OCI-LY7 (cell line): ENCODE measurements around the gene DHX15.

Experiments
- CTCF ChIP-seq: fragments of 200-600 bp; sonication (generic); conservative IDR thresholded peaks from 2 replicates; pipeline ENCODE4 v1.5.1; 2014; ENCODE audit warnings: mild to moderate bottlenecking, antibody characterized with exemption, low read length, moderate library complexity, mixed read lengths
- EZH2phosphoT487 ChIP-seq: fragments of 200-600 bp; sonication (generic); IDR thresholded peaks from 2 replicates; pipeline ENCODE4 v1.6.1; 2018; ENCODE audit warnings: low read depth, borderline replicate concordance, mild to moderate bottlenecking, mixed run types, antibody characterized with exemption, low read length, moderate library complexity, mixed read lengths

DNA sequence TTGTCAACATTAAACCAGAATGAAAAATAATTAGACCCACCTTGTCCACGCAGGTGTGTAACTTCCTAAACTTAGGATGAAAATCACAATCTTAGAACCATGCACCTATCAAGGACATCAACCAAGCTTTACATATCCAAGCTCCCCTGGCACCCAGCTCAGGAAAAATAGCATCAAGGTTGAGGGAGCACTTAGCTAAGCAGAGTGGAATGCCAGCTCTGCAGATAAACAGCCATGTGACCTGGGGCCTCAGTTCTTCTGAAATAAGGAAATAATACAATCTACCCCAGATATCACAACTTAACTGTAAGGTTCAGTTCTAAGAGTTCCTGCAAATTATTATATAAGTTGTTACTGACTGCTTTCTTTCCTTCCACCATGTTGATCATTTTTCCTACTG lies 64.7 kb downstream of the DHX15 start:
- TF ChIP-seq EZH2phosphoT487 (no peak), CTCF (no peak)
